HEK293 (cell line): ENCODE data around the gene CRHBP.
"Not testable (repeated sequence)": the region's sequence is repeated elsewhere in the genome, so short reads cannot be mapped to it uniquely, and the experiment has no call there.

ENCODE experiments used
- KLF8 ChIP-seq: fragments of 450-650 bp; formaldehyde crosslinking; IDR thresholded peaks from 2 replicates; pipeline ENCODE4 v1.5.1; 2016; ENCODE audit warnings: missing biosample characterization, missing genetic modification characterization
- TF ChIP-seq, protein P1 (sequence below): fragments of 450-650 bp; formaldehyde crosslinking; IDR thresholded peaks from 2 replicates; pipeline ENCODE4 v1.5.1; 2016; ENCODE audit warnings: missing biosample characterization, missing genetic modification characterization

GRCh38 chr5:76910344-76910933 lies 42.4 kb upstream of the CRHBP start:
- not testable (repeated sequence) for TF ChIP-seq KLF8 (tag by site-specific recombination)
- TF ChIP-seq, protein P1, sequence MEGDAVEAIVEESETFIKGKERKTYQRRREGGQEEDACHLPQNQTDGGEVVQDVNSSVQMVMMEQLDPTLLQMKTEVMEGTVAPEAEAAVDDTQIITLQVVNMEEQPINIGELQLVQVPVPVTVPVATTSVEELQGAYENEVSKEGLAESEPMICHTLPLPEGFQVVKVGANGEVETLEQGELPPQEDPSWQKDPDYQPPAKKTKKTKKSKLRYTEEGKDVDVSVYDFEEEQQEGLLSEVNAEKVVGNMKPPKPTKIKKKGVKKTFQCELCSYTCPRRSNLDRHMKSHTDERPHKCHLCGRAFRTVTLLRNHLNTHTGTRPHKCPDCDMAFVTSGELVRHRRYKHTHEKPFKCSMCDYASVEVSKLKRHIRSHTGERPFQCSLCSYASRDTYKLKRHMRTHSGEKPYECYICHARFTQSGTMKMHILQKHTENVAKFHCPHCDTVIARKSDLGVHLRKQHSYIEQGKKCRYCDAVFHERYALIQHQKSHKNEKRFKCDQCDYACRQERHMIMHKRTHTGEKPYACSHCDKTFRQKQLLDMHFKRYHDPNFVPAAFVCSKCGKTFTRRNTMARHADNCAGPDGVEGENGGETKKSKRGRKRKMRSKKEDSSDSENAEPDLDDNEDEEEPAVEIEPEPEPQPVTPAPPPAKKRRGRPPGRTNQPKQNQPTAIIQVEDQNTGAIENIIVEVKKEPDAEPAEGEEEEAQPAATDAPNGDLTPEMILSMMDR (tag by site-specific recombination): not testable (repeated sequence)
